SK-N-MC (cell line): ENCODE data around the gene NUP62.

Experiments
- DNase-seq: peaks from one replicate; pipeline ENCODE4 v3.0.0-alpha.2; 2011; ENCODE audit warnings: low read depth, low spot score
- H3K27ac ChIP-seq: fragments of 200-600 bp; sonication (generic); 2 replicates; pipeline ENCODE4 v1.5.1; 2016; ENCODE audit warnings: mixed run types
- H3K36me3 ChIP-seq: fragments of 200-600 bp; sonication (generic); 2 replicates; pipeline ENCODE4 v1.6.1; 2017; ENCODE audit warnings: antibody characterized with exemption, low read length, mixed read lengths; ENCODE audit not compliant: insufficient read depth
- H3K4me3 ChIP-seq: fragments of 200-600 bp; sonication (generic); 2 replicates; pipeline ENCODE4 v1.5.1; 2016
- H3K9ac ChIP-seq: fragments of 200-600 bp; sonication (generic); 2 replicates; pipeline ENCODE4 v1.8.0; 2017; ENCODE audit warnings: mixed run types, mixed read lengths; ENCODE audit not compliant: insufficient read length
- H3K9me3 ChIP-seq: fragments of 200-600 bp; sonication (generic); 2 replicates; pipeline ENCODE4 v1.6.1; 2017; ENCODE audit warnings: low read depth, mild to moderate bottlenecking, antibody characterized with exemption, low read length, moderate library complexity, mixed read lengths
- EZH2 ChIP-seq: fragments of 200-600 bp; sonication (generic); IDR thresholded peaks from one replicate; pipeline ENCODE4 v1.6.1; 2017; ENCODE audit warnings: antibody characterized with exemption
- FOXP2 ChIP-seq: optimal IDR thresholded peaks from 2 replicates; pipeline ENCODE3; 2011; ENCODE audit warnings: mild to moderate bottlenecking, moderate library complexity; ENCODE audit not compliant: insufficient read depth; ENCODE audit errors: extremely low read length, control extremely low read depth
- POLR2AphosphoS5 ChIP-seq: IDR thresholded peaks from 2 replicates; pipeline ENCODE4 v1.6.1; 2012; ENCODE audit warnings: mild to moderate bottlenecking, low read depth, low read length, borderline replicate concordance

Gene NUP62

DNA sequence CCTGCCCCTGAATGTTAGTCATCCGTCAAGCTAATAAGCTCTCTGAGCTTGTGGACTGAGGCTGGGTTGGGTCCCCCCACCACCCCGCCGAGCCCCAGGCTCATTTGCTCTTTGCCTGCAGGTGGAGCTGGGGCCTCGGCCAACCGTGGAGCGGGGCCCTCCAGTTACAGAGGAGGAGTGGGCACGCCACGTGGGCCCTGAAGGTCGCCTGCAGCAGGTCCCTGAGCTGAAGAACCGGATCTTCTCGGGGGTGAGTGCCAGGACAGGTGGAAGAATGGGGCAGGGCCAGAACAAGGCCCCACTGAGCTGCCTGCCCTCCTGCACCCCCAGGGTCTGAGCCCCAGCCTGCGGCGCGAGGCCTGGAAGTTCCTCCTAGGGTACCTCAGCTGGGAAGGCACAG is 46.7 kb downstream of the NUP62 start:
- Histone ChIP-seq H3K36me3 (peaks cover 55% of the 10 kb centered on the region), H3K9me3 (no peaks in the 10 kb centered on the region), H3K4me3 (no peak overlapping the region), H3K27ac (no peak overlapping the region), H3K9ac (no peak overlapping the region)
- no peak for DNase-seq
- TF ChIP-seq FOXP2 (no peak), EZH2 (no peak), POLR2AphosphoS5 (no peak)

DNA sequence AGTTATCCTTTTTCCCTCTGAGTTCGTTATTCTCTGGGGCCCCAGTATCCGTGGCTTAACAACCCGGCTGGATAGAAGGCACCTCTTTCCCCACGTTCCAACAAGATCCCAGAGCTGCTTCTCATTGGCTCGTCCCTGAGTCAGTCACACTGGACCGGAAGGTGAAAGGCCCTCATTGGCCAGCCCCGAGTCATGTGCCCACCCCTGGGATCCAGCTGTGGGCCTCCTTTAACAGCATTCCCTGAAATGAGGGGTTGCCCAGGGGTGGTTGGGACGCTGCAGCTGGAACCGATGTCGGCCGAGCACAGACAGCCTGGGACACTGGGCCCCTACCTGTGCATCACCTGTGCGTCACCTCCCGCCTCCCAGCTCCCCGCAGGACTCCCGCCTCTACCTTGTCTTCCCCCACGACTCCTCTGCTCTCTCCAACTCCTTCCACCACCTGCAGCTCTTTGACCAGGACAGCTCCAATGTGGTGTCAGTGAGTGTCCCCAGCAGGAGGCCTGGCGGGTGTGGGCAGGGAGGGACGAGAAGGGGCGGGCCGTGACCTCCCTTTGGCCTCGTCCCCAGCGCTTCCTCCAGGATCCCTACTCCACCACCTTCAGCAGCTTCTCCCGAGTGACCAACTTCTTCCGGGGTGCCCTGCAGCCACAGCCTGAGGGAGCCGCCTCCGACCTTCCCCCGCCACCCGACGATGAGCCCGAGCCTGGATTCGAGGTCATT is 47.5 kb downstream of the NUP62 start:
- H3K9me3 ChIP-seq: no peaks in the 10 kb centered on the region
- H3K4me3 ChIP-seq: no peak overlapping the region
- TF ChIP-seq POLR2AphosphoS5: no peak
- TF ChIP-seq FOXP2: no peak
- TF ChIP-seq EZH2: no peak
- H3K27ac ChIP-seq: no peak overlapping the region
- no peak for DNase-seq
- peaks cover 55% of the 10 kb centered on the region for H3K36me3 ChIP-seq
- no peak overlapping the region for H3K9ac ChIP-seq

DNA sequence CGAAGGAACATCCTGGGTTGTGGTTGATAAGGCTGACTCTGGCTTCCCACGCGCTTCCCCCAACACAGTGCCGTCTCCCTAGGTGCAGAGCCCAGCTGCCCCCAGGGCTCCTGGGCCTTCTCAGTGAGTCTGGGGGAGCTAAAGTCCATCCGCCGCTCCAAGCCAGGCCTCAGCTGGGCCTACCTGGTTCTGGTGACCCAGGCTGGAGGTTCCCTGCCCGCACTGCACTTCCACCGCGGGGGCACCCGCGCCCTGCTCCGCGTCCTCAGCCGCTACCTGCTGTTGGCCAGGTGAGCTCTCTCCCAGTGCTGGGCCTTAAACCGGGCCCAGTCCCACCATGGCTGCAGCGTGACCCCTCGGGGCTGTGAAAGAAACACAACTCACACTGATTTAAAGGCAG is 48.1 kb downstream of the NUP62 start:
- Histone ChIP-seq H3K36me3 (peaks cover 55% of the 10 kb centered on the region), H3K9ac (no peak overlapping the region), H3K9me3 (no peaks in the 10 kb centered on the region), H3K4me3 (no peak overlapping the region), H3K27ac (no peak overlapping the region)
- no peak for TF ChIP-seq POLR2AphosphoS5
- no peak for TF ChIP-seq FOXP2
- no peak for TF ChIP-seq EZH2
- DNase-seq: no peak

DNA sequence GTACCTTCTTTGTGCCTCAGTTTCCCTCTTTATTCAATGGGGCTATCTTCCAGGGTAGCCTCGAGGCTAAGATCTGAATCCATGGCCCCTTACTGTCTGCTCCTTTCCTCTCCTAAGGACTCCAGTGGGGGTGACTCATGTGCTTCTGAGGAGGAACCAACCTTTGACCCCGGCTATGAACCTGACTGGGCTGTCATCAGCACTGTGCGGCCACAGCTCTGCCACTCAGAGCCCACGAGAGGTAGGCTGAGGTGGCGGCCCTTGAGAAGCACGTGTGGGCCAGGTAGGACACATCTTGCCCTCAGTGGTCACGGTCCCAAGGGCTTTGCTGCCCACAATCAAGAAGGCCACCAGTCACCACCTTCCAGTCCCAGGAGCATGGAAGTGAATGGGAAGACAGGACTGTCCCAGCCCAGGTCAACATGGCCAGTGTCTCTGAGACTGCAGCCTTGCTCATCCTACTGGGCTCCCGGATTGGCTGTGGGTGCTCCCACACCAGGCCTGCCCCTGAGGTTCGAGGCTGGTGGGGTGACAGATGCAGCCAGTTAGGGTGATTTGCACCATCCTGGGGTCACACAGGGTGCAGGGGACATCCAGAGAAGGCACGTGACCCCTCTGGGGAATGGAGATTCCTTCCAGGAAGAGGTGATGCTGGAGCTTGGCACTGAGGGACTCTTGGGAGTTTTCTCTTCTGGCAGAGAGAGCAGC is 49.0 kb downstream of the NUP62 start:
- TF ChIP-seq FOXP2: no peak
- TF ChIP-seq POLR2AphosphoS5: no peak
- TF ChIP-seq EZH2: no peak
- no peak for DNase-seq
- Histone ChIP-seq H3K27ac (no peak overlapping the region), H3K9me3 (no peaks in the 10 kb centered on the region), H3K36me3 (peaks cover 55% of the 10 kb centered on the region), H3K9ac (no peak overlapping the region), H3K4me3 (no peak overlapping the region)

DNA sequence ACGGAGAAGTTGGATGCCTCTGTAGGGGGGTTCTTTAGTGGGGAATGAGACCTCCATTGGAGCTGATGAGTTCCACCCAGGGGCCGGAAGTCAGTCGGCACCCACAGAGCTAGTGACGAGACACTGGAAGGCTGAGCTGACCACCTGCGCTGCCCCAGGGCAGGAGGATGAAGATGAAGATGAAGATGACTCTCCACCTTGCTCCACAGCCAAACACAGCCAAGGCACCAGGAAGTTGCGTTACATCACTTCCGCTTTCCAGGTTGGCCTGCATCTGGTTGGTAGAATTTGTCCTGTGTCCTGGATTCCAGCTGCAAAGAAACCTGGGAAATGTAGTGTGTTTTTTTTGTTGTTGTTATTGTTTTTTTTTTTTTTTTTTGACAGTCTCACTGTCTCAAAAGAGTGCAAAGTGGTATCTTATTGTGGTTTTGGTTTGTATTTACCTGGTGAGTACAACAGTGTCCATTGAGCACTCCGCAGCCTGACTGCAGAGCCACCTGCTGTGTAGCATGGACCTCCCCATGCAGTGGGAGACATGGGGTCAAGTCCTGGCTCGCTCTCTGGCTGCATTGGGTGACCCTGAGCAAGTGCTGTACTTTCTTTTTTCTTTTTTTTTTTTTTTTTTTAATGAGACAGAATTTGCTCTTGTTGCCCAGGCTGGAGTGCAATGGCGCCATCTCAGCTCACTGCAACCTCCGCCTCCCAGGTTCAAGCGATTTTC is 49.9 kb downstream of the NUP62 start:
- TF ChIP-seq FOXP2 (no peak), EZH2 (no peak), POLR2AphosphoS5 (no peak)
- DNase-seq: no peak
- H3K9me3 ChIP-seq: no peaks in the 10 kb centered on the region
- H3K4me3 ChIP-seq: no peak overlapping the region
- H3K9ac ChIP-seq: no peak overlapping the region
- H3K36me3 ChIP-seq: peaks cover 50% of the 10 kb centered on the region
- H3K27ac ChIP-seq: no peak overlapping the region

DNA sequence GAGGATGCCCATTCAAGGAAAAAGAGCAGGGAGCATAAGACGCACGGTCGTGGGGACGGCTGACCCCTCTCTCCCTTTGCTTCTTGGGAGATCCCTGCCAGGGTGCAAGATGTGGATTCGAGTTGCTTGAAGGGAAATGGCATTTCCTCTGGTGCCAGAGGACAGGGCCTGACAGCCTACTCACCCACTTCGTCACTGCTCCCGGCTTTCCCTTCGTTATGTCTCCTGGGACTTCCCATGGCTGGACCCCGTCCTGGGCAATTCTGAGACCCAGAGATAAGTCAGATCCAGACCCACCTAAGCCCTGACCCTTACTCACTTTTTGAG is 50.6 kb downstream of the NUP62 start:
- Histone ChIP-seq H3K4me3 (peak overlapping the region; percentile 100), H3K9me3 (no peaks in the 10 kb centered on the region), H3K36me3 (peaks cover 43% of the 10 kb centered on the region), H3K9ac (peak overlapping the region; percentile 93), H3K27ac (no peak overlapping the region)
- no peak for DNase-seq
- TF ChIP-seq FOXP2: no peak
- no peak for TF ChIP-seq EZH2
- no peak for TF ChIP-seq POLR2AphosphoS5

DNA sequence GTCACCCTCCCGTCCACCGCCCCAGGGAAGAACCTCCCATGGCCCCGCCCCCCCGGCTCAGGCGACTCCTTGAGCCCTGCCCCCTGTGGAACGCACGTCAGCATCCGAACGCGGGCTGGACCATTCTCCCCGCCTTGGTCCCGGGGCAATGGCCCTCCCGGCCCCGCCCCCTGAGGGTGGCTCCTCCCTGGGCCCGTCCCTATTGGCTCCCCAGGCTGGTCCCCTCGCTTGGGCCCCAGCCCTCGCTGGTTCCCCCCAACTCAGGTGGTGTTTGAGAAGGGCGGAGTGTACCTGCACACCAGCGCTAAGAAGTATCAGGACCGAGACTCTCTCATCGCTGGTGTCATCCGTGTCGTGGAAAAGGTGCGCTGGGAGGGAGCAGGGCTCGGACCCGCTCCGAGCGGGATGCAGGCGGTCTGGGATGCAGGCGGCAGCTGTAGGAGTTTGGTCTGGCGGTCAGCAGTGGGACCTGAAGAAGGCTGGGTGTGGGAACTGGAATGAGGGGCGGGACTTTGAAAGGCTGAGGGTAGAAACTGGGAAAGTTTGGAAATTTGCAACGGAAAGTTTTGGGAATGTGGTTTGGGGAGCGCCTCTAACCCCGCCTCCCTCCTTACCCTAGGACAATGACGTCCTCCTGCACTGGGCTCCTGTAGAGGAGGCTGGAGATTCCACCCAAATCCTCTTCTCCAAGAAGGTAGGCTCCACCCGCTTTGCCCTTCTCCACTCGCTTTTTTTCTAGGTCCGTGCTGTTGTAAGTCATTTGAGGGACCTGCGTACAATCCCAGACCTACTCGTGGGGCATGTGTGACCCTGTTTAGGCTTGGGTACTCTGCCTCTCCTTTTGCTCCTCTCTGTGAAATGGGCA is 51.2 kb downstream of the NUP62 start:
- peak overlapping the region; percentile 99 for H3K27ac ChIP-seq
- TF ChIP-seq FOXP2 (peak; percentile 32), POLR2AphosphoS5 (no peak; the same call in none of the 2 replicates)
- H3K4me3 ChIP-seq: peak overlapping the region; percentile 100
- peak; percentile 86 for DNase-seq
- H3K36me3 ChIP-seq: peaks cover 37% of the 10 kb centered on the region
- peak overlapping the region; percentile 93 for H3K9ac ChIP-seq
- no peaks in the 10 kb centered on the region for H3K9me3 ChIP-seq
